Left ventricle myocardium inferior (tissue), 1 donor: Measurements from ENCODE around the gene SPDYC. TPM values are rescaled to one million over a fixed set of nuclear protein-coding genes. Genes with fewer than 3 reads are reported as not detected.
A peak's percentile ranks its signal among the peaks of the same experiment; 100 is the strongest.

Experiments used
- DNase-seq: peaks from one replicate; pipeline ENCODE4 v3.0.0-alpha.2; 2020
- H3K27ac ChIP-seq: fragments of 200-600 bp; replicated peaks from 2 replicates; pipeline ENCODE4 v1.8.0; 2021
- H3K27me3 ChIP-seq: fragments of 200-600 bp; 2 replicates; pipeline ENCODE4 v1.8.0; 2021; ENCODE audit warnings: low read depth
- H3K36me3 ChIP-seq: fragments of 200-600 bp; 2 replicates; pipeline ENCODE4 v1.8.0; 2021
- H3K4me1 ChIP-seq: fragments of 200-600 bp; 2 replicates; pipeline ENCODE4 v1.8.0; 2021
- H3K4me3 ChIP-seq: fragments of 200-600 bp; 2 replicates; pipeline ENCODE4 v1.8.0; 2021; ENCODE audit warnings: mild to moderate bottlenecking, moderate library complexity
- H3K9me3 ChIP-seq: fragments of 200-600 bp; replicated peaks from 2 replicates; pipeline ENCODE4 v1.8.0; 2021
- intact Hi-C: fragments of 100-400 bp; cut with micrococcal nuclease; formaldehyde crosslinking; loops from one replicate; pipeline ENCODE4 v1.11.0; 2022
- total RNA-seq: library from RNA; stranded (reverse); fragmentation: NEBNext Ultra II Directional; extraction: Animal tissue kit (Norgen Biotek cat#: 25700); gene quantifications from one replicate; pipeline ENCODE4 v1.2.1, GENCODE V29; 2021
- TF ChIP-seq, protein P1 (sequence below): fragments of 200-600 bp; IDR thresholded peaks from 2 replicates; pipeline ENCODE4 v1.8.0; 2021; ENCODE audit warnings: antibody characterized with exemption, mild to moderate bottlenecking, borderline replicate concordance
- donor health status: DM: no; HTN: yes; CAD: no; lungs with severe emphysema.

Gene SPDYC
- total RNA-seq, 1 donor from 2014 or later = not detected

DNA sequence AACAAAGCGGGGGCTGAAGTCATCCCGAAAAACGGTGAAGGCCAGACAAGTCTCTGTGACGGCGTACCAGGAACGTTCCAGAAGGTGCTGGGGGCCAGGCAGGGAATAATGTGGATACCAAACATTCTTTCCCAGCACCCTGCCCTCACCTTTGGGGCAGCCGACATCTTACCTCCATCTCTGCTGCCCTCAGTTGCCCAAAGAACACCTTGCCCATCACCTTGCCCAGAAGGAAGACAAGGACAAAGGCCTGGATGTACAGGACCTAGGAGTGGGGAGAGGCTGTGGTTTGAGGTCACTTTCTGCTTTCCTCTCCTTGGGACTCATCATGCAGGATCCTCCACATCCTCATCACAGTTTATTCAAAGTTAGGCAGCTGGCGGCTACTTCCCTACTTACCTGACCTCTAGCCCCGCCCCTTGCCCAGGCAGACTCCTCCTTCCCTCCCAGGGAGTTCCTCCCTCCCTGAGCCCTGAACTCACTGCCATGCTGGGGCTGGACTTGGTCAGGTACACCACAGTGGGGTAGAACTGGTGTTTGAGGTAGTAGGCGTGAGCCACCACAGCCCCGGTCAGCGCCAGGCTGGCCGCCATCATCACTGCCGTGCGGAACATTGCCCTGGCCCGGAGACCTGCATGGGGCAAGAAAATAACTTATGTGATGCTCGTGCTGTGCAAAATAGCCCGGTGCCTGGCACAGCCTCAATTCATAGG lies 36.9 kb upstream of the SPDYC start:
- peaks cover 35% of the 10 kb centered on the region for H3K4me1 ChIP-seq
- TF ChIP-seq, protein P1, sequence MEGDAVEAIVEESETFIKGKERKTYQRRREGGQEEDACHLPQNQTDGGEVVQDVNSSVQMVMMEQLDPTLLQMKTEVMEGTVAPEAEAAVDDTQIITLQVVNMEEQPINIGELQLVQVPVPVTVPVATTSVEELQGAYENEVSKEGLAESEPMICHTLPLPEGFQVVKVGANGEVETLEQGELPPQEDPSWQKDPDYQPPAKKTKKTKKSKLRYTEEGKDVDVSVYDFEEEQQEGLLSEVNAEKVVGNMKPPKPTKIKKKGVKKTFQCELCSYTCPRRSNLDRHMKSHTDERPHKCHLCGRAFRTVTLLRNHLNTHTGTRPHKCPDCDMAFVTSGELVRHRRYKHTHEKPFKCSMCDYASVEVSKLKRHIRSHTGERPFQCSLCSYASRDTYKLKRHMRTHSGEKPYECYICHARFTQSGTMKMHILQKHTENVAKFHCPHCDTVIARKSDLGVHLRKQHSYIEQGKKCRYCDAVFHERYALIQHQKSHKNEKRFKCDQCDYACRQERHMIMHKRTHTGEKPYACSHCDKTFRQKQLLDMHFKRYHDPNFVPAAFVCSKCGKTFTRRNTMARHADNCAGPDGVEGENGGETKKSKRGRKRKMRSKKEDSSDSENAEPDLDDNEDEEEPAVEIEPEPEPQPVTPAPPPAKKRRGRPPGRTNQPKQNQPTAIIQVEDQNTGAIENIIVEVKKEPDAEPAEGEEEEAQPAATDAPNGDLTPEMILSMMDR = no peak
- no peaks in the 10 kb centered on the region for H3K27me3 ChIP-seq
- DNase-seq = no peak
- H3K27ac ChIP-seq = peak overlapping the region; percentile 100
- H3K4me3 ChIP-seq = peak overlapping the region; percentile 99
- peaks cover 49% of the 10 kb centered on the region for H3K36me3 ChIP-seq
- intact Hi-C loops = no loop called here
- no peaks in the 10 kb centered on the region for H3K9me3 ChIP-seq

DNA sequence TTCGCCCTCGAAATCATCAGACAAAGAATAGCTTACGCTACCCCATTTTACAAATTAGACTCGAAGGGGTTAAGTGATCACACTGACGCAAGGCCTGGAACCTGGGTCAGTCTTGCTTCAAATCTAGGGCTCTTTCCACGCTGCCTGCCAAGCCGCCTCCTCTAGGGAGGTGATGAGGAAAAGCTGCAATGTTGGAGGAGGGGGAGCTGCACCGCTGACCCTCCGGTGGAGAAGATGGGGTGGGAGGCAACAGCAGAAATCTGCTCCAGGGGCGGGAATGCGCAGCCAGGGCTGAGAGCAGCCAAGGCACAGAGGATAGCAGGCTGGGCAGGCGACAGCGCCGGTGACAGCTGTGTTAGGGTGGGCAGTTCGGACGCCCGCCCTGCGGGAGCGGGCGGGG lies 36.3 kb upstream of the SPDYC start:
- DNase-seq = peak; percentile 39
- peaks cover 44% of the 10 kb centered on the region for H3K36me3 ChIP-seq
- peak overlapping the region; percentile 99 for H3K4me3 ChIP-seq
- TF ChIP-seq, protein P1 = no peak
- H3K9me3 ChIP-seq = no peaks in the 10 kb centered on the region
- intact Hi-C loops = no loop called here
- H3K27ac ChIP-seq = peak overlapping the region; percentile 100
- no peaks in the 10 kb centered on the region for H3K27me3 ChIP-seq
- peaks cover 35% of the 10 kb centered on the region for H3K4me1 ChIP-seq

DNA sequence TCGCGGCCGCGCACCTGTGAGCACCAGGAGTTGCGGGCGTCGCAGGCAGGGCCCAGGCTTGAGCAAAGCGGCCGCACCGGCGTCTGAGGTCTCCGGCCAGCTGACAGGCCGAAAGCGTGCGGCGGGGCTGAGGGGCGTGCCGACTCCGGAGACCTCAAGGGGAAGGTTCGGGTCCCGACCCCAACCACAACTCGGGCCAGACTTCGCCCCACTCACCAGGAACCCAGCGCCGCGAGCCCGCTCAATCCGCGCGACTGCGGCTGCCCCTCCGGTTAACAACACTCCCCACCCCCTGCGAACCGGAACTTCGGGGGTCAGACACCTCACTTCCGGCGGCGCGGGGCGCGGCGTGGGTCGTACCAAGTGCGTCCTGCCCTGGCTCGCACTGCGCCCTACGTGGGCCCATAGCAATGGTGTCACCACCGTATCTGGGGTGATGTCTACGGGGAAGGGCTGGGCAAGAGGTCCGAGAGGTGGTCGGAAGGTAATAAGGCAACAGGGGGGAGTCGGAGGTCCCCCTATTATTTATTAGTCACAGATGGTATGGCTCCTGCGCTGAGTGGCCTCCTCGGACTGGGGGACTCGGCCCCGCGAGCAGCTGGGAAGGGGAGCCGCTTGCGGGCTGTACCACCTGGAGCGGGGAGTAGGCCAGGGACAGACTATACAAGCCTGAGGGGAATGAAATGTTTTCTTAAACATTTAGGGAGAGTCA lies 35.6 kb upstream of the SPDYC start, which contains the start of gene SYVN1:
Gene SYVN1 (minus strand): TSS at position 280 of the 712 bp plus-strand sequence. CDS start 918 bp downstream, outside the sequence.
- intact Hi-C loops = no loop called here
- H3K4me1 ChIP-seq = peaks cover 35% of the 10 kb centered on the region
- H3K27ac ChIP-seq = peak within 1 kb of the TSS; percentile 100
- peak within 1 kb of the TSS; percentile 99 for H3K4me3 ChIP-seq
- H3K36me3 ChIP-seq = peaks cover 37% of the 10 kb centered on the region
- H3K27me3 ChIP-seq = no peaks in the 10 kb centered on the region
- H3K9me3 ChIP-seq = no peaks in the 10 kb centered on the region
- peak; percentile 90 for DNase-seq
- TF ChIP-seq, protein P1 = no peak

DNA sequence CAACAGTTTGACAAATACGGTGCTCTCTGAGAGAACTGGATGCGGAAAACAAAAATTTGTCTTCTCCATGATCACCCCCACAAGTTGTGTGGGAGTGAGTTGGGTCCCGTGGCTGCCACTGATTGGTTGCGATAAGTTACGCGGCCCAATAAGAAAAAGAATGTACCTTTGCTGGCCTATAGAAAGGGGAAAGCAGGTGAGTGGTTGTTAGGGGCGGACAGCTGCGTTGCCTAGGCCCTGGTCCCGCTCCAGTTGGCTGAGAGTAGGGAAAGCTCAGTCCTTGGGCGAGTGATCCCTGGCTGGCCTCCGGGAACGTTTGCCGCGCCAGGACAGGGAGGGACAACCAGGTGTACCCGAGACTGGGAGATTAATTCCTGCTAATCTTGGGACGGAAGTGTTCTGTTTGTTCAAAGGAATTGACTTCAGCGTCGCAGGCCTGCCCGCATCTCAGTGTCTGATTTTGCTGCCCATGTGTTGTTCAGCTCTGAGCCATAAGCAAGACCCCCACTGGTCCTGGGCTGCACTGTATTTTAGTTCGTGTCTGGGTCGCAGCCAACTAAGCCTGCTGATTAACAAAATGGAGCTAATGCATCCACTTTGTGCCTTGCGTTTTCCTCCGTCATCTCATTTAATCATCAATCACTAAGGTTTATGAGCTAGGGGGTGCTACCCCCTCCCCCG lies 34.9 kb upstream of the SPDYC start:
- Histone ChIP-seq H3K27me3 (no peaks in the 10 kb centered on the region), H3K9me3 (no peaks in the 10 kb centered on the region), H3K4me3 (peak overlapping the region; percentile 99), H3K4me1 (peaks cover 35% of the 10 kb centered on the region), H3K27ac (peak overlapping the region; percentile 100), H3K36me3 (peaks cover 30% of the 10 kb centered on the region)
- TF ChIP-seq, protein P1 = no peak
- intact Hi-C loops = no loop called here
- DNase-seq = peak; percentile 89

DNA sequence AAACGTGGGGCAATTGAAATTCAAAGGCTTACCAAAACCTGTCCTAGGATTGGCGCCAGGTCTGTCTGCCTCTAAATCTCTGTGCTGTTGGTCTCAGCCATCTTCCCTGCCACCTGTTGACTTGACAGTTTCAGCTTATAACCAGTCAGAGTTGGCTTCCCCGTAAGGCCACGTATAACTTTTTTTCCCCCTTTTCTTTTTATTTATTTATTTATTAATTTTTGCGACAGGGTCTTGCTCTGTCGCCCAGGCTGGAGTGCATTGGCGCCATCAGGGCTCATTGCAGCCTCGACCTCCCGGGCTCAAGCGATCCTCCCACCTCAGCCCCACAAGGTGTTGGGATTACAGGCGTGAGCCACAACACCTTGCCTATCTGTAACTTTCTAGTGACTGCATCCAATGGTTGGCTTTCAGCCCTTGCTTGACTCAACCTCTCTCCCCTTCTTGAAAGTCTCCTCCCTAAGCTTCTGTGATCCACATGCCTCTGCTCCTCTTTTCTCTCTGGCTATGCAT lies 34.3 kb upstream of the SPDYC start:
- TF ChIP-seq, protein P1 = no peak
- peak overlapping the region; percentile 100 for H3K27ac ChIP-seq
- peaks cover 35% of the 10 kb centered on the region for H3K4me1 ChIP-seq
- no peak for DNase-seq
- H3K4me3 ChIP-seq = peak overlapping the region; percentile 99
- H3K27me3 ChIP-seq = no peaks in the 10 kb centered on the region
- peaks cover 24% of the 10 kb centered on the region for H3K36me3 ChIP-seq
- intact Hi-C loops = no loop called here
- no peaks in the 10 kb centered on the region for H3K9me3 ChIP-seq
